Mesothelial cell of epicardium (in vitro differentiated cells): ENCODE data around the gene SLX4IP. TPM values are rescaled to one million over a fixed set of nuclear protein-coding genes. Genes with fewer than 3 reads are reported as not detected.

Source experiments
- DNase-seq, 2 experiments: peaks; one replicate each; pipeline ENCODE4 v3.0.0; 2021; ENCODE audit warnings: low spot score in 2 of 2; ENCODE audit not compliant: unreplicated experiment in 2 of 2
- H3K27ac Mint-ChIP-seq: 2 replicates; pipeline ENCODE4 v1.8.0; 2021; ENCODE audit warnings: mixed read lengths
- H3K27me3 Mint-ChIP-seq: 2 replicates; pipeline ENCODE4 v1.8.0; 2021; ENCODE audit warnings: low read depth, mixed read lengths
- H3K36me3 Mint-ChIP-seq: 2 replicates; pipeline ENCODE4 v1.8.0; 2021; ENCODE audit warnings: mixed read lengths
- H3K4me1 Mint-ChIP-seq: 2 replicates; pipeline ENCODE4 v1.8.0; 2021; ENCODE audit warnings: mixed read lengths
- H3K4me3 Mint-ChIP-seq: 2 replicates; pipeline ENCODE4 v1.8.0; 2021; ENCODE audit warnings: mild to moderate bottlenecking, moderate library complexity, mixed read lengths
- H3K9me3 Mint-ChIP-seq: 2 replicates; pipeline ENCODE4 v1.8.0; 2021; ENCODE audit warnings: mixed read lengths
- total RNA-seq: library from RNA; stranded (reverse); gene quantifications from 3 replicates; pipeline ENCODE4 v1.2.1, GENCODE V29; 2021
- TF ChIP-seq, protein P1 (sequence below): fragments of 200-600 bp; sonication (generic); IDR thresholded peaks from one replicate; pipeline ENCODE4 v1.5.0; 2021; ENCODE audit warnings: antibody characterized with exemption; ENCODE audit not compliant: unreplicated experiment

Gene SLX4IP
- total RNA-seq, 1 donor from 2014 or later: 10.4 TPM

DNA sequence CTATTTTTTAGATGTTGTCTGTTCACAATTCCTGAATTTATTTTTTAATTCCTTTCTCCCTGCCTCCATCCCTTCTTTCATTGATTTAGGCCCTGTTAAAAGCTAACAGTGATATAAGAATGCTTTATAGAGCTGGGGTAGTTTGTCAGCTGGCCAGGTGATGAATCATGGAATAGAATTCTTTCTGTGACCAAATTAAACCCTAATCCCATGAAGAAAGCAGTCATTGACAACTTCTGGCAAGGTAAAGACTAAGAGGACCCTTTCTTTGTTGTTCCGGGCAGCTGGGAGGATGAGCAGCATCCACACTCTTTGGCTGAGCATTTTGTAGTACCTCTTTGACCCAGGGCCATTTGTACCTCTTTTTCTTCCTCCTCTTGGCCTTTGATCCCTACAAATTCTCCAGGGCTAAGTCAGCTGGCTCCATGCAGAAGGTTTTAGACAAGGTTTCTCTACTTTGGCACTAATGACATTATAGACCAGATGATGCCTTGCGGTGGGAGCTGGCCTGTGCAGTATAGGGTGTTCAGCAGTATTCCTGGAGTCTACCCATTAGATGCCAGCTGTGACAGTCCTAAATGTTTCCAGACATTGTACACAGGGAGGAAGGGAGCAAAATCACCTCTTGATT lies 102.9 kb downstream of the SLX4IP start:
- Mint-ChIP-seq H3K36me3 (peaks cover 6% of the 10 kb centered on the region), H3K9me3 (no peaks in the 10 kb centered on the region), H3K4me1 (peaks cover 15% of the 10 kb centered on the region), H3K4me3 (no peak overlapping the region), H3K27ac (no peak overlapping the region), H3K27me3 (no peaks in the 10 kb centered on the region)
- TF ChIP-seq, protein P1, sequence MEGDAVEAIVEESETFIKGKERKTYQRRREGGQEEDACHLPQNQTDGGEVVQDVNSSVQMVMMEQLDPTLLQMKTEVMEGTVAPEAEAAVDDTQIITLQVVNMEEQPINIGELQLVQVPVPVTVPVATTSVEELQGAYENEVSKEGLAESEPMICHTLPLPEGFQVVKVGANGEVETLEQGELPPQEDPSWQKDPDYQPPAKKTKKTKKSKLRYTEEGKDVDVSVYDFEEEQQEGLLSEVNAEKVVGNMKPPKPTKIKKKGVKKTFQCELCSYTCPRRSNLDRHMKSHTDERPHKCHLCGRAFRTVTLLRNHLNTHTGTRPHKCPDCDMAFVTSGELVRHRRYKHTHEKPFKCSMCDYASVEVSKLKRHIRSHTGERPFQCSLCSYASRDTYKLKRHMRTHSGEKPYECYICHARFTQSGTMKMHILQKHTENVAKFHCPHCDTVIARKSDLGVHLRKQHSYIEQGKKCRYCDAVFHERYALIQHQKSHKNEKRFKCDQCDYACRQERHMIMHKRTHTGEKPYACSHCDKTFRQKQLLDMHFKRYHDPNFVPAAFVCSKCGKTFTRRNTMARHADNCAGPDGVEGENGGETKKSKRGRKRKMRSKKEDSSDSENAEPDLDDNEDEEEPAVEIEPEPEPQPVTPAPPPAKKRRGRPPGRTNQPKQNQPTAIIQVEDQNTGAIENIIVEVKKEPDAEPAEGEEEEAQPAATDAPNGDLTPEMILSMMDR: no peak
- no peak for DNase-seq

DNA sequence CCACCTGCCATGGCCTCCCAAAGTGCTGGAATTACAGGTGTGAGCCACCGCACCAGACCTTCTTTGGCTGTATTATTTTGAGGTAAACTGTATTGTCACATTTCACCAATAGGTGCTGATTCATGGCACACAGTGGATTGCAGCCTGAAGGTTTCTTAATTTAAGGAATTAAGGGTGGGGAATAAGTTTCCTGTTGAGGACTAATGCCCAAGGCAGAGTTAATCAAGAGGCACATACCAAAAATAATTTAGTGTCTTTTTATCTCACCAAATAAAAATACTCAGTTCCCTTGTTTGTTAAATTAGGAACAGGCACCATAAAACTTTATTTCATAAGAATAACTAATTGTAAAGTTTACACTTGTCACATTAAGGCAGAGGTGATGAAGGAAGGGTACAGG lies 103.7 kb downstream of the SLX4IP start:
- TF ChIP-seq, protein P1: no peak
- DNase-seq: no peak
- H3K4me1 Mint-ChIP-seq: peaks cover 15% of the 10 kb centered on the region
- no peak overlapping the region for H3K4me3 Mint-ChIP-seq
- H3K36me3 Mint-ChIP-seq: peaks cover 6% of the 10 kb centered on the region
- no peak overlapping the region for H3K27ac Mint-ChIP-seq
- H3K27me3 Mint-ChIP-seq: no peaks in the 10 kb centered on the region
- no peaks in the 10 kb centered on the region for H3K9me3 Mint-ChIP-seq

DNA sequence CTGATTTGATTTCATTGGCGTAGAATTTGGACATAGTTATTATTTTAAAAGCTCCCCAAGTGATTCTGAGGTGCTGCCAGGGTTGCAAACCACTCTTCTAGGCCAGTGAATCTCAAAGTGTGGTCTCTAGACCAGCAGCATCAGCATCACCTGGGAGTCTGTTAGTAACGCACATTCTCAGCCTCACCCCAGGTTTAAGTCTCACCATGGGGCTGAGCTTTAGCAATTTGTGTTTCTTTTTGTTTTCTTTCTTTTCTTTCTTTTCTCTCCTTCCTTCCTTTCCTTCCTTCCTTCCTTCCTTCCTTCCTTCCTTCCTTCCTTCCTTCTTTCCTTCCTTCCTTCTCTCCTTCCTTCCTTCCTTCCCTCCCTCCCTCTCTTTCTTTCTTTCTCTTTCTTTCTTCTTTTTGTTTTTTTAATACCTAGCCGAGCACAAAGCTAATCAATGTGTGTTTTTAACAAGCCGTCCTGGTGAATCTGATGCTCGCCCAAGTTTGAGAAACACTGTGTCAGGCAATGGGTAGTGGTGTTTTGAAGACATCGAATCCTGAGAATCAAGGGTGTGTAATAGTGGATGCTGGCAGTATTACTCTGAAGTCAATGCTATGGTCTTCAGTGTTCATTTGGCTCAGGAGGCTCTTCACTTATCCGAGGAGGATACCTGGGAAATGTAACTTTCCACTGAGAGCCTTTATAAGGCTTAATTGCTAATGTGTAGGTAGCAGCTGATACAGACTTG lies 104.9 kb downstream of the SLX4IP start:
- H3K9me3 Mint-ChIP-seq: no peaks in the 10 kb centered on the region
- H3K4me1 Mint-ChIP-seq: peaks cover 15% of the 10 kb centered on the region
- no peaks in the 10 kb centered on the region for H3K36me3 Mint-ChIP-seq
- DNase-seq: no peak
- no peak overlapping the region for H3K4me3 Mint-ChIP-seq
- H3K27ac Mint-ChIP-seq: peak overlapping the region; percentile 70
- no peaks in the 10 kb centered on the region for H3K27me3 Mint-ChIP-seq
- TF ChIP-seq, protein P1: no peak

DNA sequence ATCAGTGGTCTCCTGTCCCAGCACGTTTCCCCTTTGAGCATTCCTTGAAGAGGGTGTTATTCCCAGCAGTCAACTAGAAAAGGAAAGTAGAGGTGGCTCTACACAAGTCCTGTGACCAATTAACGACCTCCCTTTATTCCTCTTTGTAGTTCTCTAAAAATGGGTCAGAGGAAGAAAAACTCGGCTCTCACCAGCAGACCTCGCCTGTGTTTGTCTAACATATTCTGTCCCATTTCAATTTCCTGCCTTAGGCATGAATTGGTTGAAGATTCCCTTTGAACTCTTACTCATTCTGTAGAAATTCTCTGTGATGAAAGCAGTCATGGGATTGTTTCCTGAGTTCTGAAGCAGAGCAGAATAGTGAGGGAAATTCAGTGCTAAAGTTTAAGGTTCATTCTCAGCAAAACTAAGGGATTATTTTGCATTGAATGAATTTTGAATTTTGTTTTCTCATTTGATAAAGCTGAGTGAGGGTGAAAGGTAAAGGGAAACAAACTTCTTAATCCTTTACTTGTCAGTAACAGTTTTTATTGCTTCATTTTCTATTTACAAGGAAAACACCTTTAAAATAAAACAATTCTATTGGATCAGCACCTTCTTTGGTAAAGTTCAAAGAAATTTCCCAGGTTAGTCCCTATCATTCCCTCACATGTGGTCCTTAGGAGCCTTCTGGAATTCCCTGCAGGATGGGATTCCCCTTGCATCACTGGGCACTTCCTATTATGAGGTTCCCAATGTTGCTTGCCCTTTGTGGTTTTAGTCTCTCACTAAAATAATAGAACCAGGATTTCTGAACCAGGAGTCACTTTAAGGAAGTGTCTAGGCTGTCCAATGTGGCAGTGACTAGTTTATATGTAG lies 105.8 kb downstream of the SLX4IP start:
- peak overlapping the region; percentile 70 for H3K27ac Mint-ChIP-seq

DNA sequence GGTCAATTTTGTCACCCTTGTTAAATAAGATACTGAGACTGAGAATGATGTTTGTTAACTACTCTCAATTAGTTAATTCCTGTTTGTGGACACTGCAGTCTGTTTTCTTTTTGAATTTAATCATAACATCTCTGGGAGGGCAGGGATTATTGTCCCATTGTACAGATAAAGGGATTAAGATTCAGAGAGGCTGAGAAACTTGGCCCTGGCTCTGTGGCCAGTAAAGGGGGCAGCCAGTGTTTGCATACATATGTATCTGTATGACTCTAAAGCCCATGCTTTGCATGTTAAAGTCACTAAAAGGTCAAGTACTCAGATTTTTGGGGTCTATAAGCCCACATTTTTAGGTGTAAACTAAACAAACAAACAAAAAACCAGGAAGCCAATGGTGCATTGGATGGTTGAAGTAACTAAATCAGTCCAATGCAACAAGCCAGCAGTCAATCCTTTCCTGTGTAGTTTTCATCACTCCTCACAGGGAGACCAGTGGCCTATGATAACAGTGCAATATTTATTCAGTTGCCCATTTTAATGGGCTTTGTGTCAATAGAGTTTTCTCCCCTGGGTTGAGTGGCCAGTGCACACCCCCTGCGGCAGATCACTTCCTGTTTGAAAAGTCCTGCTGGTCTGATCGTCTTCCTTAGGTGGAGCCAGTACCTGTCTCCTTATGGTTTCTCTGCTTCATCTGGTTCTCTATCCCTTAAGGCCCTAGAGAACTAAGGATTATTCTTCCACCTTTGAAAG lies 106.7 kb downstream of the SLX4IP start:
- Mint-ChIP-seq H3K36me3 (no peaks in the 10 kb centered on the region), H3K4me3 (no peak overlapping the region), H3K4me1 (peaks cover 30% of the 10 kb centered on the region), H3K27ac (no peak overlapping the region), H3K9me3 (no peaks in the 10 kb centered on the region), H3K27me3 (no peaks in the 10 kb centered on the region)
- DNase-seq: no peak
- TF ChIP-seq, protein P1: no peak

More for the DNA sequence above, 105.8 kb downstream of the SLX4IP start:
- H3K27me3 Mint-ChIP-seq: no peaks in the 10 kb centered on the region
- no peaks in the 10 kb centered on the region for H3K9me3 Mint-ChIP-seq
- H3K4me1 Mint-ChIP-seq: peaks cover 22% of the 10 kb centered on the region
- H3K36me3 Mint-ChIP-seq: no peaks in the 10 kb centered on the region
- TF ChIP-seq, protein P1: no peak
- no peak overlapping the region for H3K4me3 Mint-ChIP-seq
- no peak for DNase-seq
